Measurements from ENCODE around the gene NCOA3.

Gene NCOA3

DNA sequence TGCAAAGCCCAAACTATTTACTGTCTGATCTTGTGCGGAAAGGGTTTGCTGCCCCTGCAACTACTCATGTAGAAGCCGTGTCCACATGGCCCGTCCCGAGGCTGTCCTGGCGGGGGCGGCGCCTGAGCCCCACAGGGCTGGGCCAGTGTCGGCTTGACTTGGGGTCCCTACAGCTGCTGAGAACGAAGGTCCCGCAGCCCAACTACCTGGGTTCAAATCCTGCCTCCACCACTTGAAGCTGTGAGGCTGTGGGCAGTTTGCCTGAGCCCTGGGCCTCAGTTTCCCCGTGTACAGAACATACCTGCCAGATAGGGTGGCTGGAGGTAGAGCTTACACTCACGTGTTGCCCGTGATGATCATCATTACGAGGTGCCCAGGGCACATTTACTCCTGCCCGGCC is 172.5 kb downstream of the NCOA3 start:
- H3K27me3 ChIP-seq (replicated peaks; ENCODE audit: control insufficient read depth, insufficient read depth, low read length, poor library complexity, severe bottlenecking): no peaks in the 10 kb centered on the region
- DNase-seq: no peak
- no peaks in the 10 kb centered on the region for H3K36me3 ChIP-seq (ENCODE audit: control insufficient read depth, insufficient read depth, low read length)
- H3K9me3 ChIP-seq (ENCODE audit: control insufficient read depth, low read length): no peaks in the 10 kb centered on the region
- H3K4me3 ChIP-seq (ENCODE audit: insufficient read depth, low read depth, low read length, poor library complexity, severe bottlenecking): no peak overlapping the region
- H3K4me1 ChIP-seq (ENCODE audit: control insufficient read depth, insufficient read depth, low read length, poor library complexity, severe bottlenecking): no peaks in the 10 kb centered on the region
- H3K27ac ChIP-seq (ENCODE audit: insufficient read depth, low read length, poor library complexity, severe bottlenecking): no peak overlapping the region

DNA sequence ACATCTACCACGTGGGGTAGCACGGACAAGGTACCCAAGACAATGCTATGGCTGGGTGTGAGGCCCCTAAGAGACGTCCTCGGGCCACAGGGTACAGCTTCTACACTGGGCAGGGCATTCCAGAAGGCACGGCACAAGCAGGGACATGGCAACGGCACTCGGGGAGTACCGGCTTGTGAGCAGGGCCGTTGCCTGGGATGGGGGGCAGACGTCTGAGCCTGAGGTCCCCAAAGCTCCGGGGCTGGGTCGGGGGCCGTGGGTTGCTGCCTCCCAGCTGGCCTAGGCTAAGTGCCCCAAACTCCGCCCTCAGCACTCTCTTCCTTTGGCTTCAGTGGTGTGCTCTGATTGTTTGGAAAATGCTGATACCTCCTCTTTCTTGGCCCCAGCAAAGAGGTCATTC is 173.0 kb downstream of the NCOA3 start:
- Histone ChIP-seq H3K27me3 (replicated peaks; ENCODE audit: control insufficient read depth, insufficient read depth, low read length, poor library complexity, severe bottlenecking) (no peaks in the 10 kb centered on the region), H3K4me3 (ENCODE audit: insufficient read depth, low read depth, low read length, poor library complexity, severe bottlenecking) (no peak overlapping the region), H3K9me3 (ENCODE audit: control insufficient read depth, low read length) (no peaks in the 10 kb centered on the region), H3K27ac (ENCODE audit: insufficient read depth, low read length, poor library complexity, severe bottlenecking) (no peak overlapping the region), H3K4me1 (ENCODE audit: control insufficient read depth, insufficient read depth, low read length, poor library complexity, severe bottlenecking) (no peaks in the 10 kb centered on the region), H3K36me3 (ENCODE audit: control insufficient read depth, insufficient read depth, low read length) (no peaks in the 10 kb centered on the region)
- DNase-seq: no peak

DNA sequence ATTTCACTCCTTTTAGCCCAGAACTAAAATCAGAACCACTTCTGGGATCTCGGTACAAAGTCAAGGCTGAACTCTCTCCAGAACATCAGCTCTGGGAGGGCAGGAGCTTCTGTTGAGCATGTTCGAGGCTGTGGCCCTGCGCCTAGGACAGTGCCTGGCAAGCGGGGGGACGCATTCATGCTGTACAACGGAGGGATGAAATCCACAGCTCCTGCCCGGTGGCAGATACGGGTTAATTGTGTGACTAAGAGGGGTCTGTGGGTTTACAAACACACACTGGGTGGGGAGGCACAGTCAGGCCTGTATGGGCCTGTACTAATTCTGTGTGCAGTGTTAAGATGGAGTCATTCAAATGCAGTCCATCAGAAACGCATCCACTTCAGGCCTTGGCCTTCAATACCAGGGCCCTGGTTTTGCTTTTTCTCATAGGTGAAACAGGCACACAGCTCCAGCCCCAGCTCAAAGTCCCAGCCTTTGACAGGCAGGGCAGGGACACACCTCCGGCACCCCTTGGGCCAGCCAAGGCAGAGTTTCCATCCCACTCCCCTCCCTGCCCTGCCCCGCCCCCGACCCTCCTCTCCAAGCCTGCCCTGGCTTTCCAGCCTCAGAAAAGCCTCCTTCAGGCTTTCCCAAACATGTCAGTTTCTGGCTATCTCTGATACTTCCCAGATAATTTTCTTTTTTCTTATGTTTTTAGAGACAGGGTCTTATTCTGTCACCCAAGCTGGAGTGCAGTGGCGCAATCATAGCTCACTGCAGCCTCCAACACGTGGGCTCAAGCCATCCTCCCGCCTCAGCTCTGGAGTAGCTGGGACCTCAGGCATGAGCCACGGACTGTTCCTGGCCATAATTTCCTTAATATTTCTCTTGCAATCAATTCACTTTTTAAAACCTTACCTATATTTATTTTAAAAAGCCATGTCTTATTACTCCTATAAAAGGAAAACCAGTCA is 173.8 kb downstream of the NCOA3 start:
- no peaks in the 10 kb centered on the region for H3K27me3 ChIP-seq (replicated peaks; ENCODE audit: control insufficient read depth, insufficient read depth, low read length, poor library complexity, severe bottlenecking)
- H3K9me3 ChIP-seq (ENCODE audit: control insufficient read depth, low read length): no peaks in the 10 kb centered on the region
- no peaks in the 10 kb centered on the region for H3K36me3 ChIP-seq (ENCODE audit: control insufficient read depth, insufficient read depth, low read length)
- no peaks in the 10 kb centered on the region for H3K4me1 ChIP-seq (ENCODE audit: control insufficient read depth, insufficient read depth, low read length, poor library complexity, severe bottlenecking)
- no peak for DNase-seq
- no peak overlapping the region for H3K27ac ChIP-seq (ENCODE audit: insufficient read depth, low read length, poor library complexity, severe bottlenecking)
- H3K4me3 ChIP-seq (ENCODE audit: insufficient read depth, low read depth, low read length, poor library complexity, severe bottlenecking): no peak overlapping the region

DNA sequence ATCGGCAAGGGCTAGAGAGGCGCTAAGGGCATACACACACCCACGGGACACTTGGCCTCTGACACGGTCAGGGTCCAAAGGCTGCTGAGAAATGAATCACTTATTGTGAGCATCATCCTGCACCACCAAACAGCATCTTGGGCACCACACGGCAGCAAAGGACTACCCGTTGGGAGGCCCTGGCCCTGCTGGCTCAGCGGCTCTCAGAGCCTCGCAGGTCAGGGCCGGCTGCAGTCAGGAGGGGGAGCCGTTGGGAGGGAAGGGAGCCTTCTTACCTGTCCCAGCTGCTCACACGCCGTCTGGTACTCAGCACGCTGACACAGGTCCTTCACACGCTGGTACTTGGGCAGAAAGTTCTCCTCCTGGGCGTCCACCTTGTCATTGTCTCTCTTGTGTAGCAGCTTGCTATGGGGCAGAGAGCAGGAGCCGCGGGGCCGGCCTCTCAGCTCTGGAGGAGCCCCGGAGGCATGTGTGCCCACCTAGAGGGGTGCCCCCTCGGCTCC is 174.6 kb downstream of the NCOA3 start:
- Histone ChIP-seq H3K36me3 (ENCODE audit: control insufficient read depth, insufficient read depth, low read length) (no peaks in the 10 kb centered on the region), H3K27me3 (replicated peaks; ENCODE audit: control insufficient read depth, insufficient read depth, low read length, poor library complexity, severe bottlenecking) (no peaks in the 10 kb centered on the region), H3K4me3 (ENCODE audit: insufficient read depth, low read depth, low read length, poor library complexity, severe bottlenecking) (no peak overlapping the region), H3K4me1 (ENCODE audit: control insufficient read depth, insufficient read depth, low read length, poor library complexity, severe bottlenecking) (no peaks in the 10 kb centered on the region), H3K27ac (ENCODE audit: insufficient read depth, low read length, poor library complexity, severe bottlenecking) (no peak overlapping the region), H3K9me3 (ENCODE audit: control insufficient read depth, low read length) (no peaks in the 10 kb centered on the region)
- DNase-seq: no peak

DNA sequence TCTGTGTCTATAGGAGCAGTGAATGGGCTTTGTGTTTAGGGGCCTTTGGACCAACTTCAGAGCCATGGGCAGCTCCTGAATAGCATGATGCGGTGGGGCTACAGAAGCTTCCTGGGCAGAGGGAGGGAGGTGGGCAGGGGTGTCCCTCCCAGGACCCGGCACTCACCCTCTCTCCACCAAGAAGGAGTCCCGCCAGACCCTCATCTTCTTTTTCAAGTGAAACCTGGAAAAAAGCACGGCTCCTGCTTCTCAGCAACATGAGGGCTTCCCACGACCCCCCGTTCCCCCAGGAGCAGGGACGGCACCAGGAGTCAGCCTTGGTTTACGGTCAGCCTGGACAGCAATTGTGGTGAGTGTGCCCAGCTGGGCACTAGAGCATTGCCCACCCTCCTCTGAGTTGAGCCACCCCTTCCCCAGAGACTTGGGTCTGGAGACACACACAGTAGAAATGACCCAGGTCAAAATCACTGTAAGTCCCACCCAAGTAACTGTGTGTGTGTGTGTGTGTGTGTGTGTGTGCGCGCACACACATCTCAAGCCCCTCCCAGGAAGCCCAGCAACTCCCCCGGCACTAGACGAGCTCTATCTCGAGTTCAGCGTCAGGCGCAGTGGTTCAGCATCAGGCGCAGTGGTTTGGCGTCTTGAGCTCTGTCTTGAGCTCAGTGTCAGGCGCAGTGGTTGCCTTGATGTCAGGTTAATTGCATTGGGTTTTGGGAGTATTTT is 175.4 kb downstream of the NCOA3 start:
- H3K27ac ChIP-seq (ENCODE audit: insufficient read depth, low read length, poor library complexity, severe bottlenecking): no peak overlapping the region
- H3K9me3 ChIP-seq (ENCODE audit: control insufficient read depth, low read length): no peaks in the 10 kb centered on the region
- no peaks in the 10 kb centered on the region for H3K36me3 ChIP-seq (ENCODE audit: control insufficient read depth, insufficient read depth, low read length)
- no peak overlapping the region for H3K4me3 ChIP-seq (ENCODE audit: insufficient read depth, low read depth, low read length, poor library complexity, severe bottlenecking)
- no peaks in the 10 kb centered on the region for H3K27me3 ChIP-seq (replicated peaks; ENCODE audit: control insufficient read depth, insufficient read depth, low read length, poor library complexity, severe bottlenecking)
- no peaks in the 10 kb centered on the region for H3K4me1 ChIP-seq (ENCODE audit: control insufficient read depth, insufficient read depth, low read length, poor library complexity, severe bottlenecking)
- no peak for DNase-seq

DNA sequence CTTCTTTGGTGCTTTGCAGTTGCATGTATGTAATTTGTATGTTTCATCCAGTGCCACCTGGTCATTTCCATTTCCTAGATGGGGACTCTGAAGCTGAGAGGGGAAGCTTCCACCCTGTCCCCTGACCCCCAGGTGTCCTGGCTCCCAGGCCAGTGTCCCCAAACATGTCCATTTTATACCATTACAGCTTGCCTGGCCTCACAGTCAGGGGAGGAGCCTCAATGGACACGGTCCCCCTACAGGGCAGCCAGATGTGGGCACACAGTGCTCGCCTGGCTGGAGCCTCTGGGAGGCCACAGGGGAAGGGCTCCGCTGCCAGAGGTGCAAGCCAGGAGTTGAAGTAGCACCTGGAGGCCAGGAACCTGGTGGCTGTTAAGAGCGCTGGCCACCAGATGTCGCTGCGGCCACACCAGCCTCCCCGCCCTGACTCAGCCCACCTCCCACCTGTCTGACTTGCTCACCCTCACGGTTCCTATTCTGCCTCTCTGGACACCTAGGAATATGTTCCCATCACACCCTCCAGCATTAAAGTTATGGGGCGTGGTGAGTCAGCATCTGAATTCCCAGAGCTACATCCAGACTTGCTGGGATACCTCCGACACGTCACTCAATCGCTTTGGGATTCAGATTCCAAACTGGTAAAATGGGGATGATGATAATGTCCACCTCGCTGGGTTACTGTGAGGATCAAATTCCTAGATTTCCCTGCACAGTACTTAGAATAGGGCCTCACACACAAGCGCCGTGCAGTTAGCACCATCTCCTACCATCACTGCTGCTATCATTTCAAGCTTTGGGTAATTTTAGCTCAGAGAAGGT is 176.2 kb downstream of the NCOA3 start:
- Histone ChIP-seq H3K27me3 (replicated peaks; ENCODE audit: control insufficient read depth, insufficient read depth, low read length, poor library complexity, severe bottlenecking) (no peaks in the 10 kb centered on the region), H3K4me3 (ENCODE audit: insufficient read depth, low read depth, low read length, poor library complexity, severe bottlenecking) (no peak overlapping the region), H3K27ac (ENCODE audit: insufficient read depth, low read length, poor library complexity, severe bottlenecking) (no peak overlapping the region), H3K9me3 (ENCODE audit: control insufficient read depth, low read length) (no peaks in the 10 kb centered on the region), H3K4me1 (ENCODE audit: control insufficient read depth, insufficient read depth, low read length, poor library complexity, severe bottlenecking) (no peaks in the 10 kb centered on the region), H3K36me3 (ENCODE audit: control insufficient read depth, insufficient read depth, low read length) (no peaks in the 10 kb centered on the region)
- no peak for DNase-seq

DNA sequence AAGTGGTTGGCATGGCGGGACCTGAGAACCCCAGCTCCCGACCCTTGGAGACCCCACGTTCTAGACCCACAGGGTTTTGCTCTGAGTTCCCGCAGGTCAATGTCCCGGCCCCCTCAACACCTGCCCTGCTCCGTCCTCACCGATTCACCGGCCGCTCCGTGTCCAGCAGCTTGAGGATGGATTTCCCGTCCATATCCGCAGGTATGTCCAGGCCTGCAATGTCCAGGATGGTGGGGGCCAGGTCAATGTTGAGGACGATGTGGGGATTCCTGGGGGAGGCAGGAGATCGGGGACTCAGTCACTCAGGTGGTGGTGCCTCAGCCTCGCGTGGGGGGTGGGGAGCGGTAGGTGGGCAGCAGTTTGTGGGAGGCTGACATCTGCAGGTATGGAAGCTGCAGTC is 176.8 kb downstream of the NCOA3 start:
- Histone ChIP-seq H3K4me1 (ENCODE audit: control insufficient read depth, insufficient read depth, low read length, poor library complexity, severe bottlenecking) (no peaks in the 10 kb centered on the region), H3K27me3 (replicated peaks; ENCODE audit: control insufficient read depth, insufficient read depth, low read length, poor library complexity, severe bottlenecking) (no peaks in the 10 kb centered on the region), H3K9me3 (ENCODE audit: control insufficient read depth, low read length) (no peaks in the 10 kb centered on the region), H3K4me3 (ENCODE audit: insufficient read depth, low read depth, low read length, poor library complexity, severe bottlenecking) (no peak overlapping the region), H3K27ac (ENCODE audit: insufficient read depth, low read length, poor library complexity, severe bottlenecking) (no peak overlapping the region), H3K36me3 (ENCODE audit: control insufficient read depth, insufficient read depth, low read length) (no peaks in the 10 kb centered on the region)
- no peak for DNase-seq

DNA sequence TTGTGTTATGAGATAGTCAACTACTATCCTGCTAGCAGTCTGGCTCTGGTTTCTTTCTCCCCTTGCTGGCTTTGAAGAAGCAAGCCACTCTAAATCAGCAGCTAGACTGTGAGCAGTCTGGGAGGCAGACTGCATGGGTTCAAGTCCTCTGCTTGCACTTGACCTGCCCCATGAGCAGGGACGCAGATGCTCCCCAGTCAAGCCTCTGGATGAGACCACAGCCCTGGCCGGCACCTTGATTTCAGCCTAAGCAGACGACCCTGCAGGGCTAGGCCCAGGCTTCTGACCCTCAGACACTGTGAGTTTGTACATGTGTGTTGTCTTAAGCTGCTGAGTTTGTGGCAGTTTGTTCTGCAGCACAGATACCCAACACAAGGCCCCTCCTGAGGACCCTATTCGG is 177.8 kb downstream of the NCOA3 start:
- Histone ChIP-seq H3K9me3 (ENCODE audit: control insufficient read depth, low read length) (no peaks in the 10 kb centered on the region), H3K27me3 (replicated peaks; ENCODE audit: control insufficient read depth, insufficient read depth, low read length, poor library complexity, severe bottlenecking) (no peaks in the 10 kb centered on the region), H3K36me3 (ENCODE audit: control insufficient read depth, insufficient read depth, low read length) (no peaks in the 10 kb centered on the region), H3K27ac (ENCODE audit: insufficient read depth, low read length, poor library complexity, severe bottlenecking) (no peak overlapping the region), H3K4me1 (ENCODE audit: control insufficient read depth, insufficient read depth, low read length, poor library complexity, severe bottlenecking) (no peaks in the 10 kb centered on the region), H3K4me3 (ENCODE audit: insufficient read depth, low read depth, low read length, poor library complexity, severe bottlenecking) (no peak overlapping the region)
- no peak for DNase-seq

DNA sequence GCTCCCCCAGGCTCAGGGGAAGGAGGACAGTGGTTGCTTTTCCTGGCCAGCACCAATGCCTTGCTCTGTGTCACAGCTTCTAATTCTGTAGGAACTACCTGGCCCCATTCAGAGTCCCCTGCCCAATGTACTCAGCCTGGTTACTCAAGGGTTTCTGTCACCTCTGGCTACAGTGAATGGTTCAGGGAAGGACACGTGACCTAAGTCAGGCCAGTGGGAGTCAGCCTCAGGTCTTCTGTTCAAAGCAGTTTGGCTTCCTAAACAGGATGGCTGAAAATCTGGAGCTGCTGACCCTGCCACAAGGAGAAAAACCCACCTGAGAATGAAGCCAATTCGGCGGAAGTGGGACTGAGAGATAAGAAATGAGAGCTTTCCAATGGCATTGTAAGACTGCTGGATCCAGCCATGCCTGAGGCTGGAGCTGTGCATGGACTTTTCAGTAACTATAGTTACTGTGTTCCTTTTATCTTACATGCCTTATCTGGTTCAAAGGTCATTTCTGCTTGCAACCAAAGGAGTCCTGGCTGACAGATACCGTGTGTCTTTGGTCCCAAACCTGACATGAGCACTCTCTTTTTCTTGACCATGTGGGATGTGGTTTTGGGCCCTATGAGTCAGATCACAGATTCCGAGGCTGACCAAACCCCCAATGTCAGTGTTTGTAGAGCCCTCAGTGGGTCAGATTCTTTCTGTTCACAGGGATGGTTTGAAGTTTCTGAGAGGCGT is 179.3 kb downstream of the NCOA3 start:
- H3K36me3 ChIP-seq (ENCODE audit: control insufficient read depth, insufficient read depth, low read length): no peaks in the 10 kb centered on the region
- no peaks in the 10 kb centered on the region for H3K27me3 ChIP-seq (replicated peaks; ENCODE audit: control insufficient read depth, insufficient read depth, low read length, poor library complexity, severe bottlenecking)
- H3K9me3 ChIP-seq (ENCODE audit: control insufficient read depth, low read length): no peaks in the 10 kb centered on the region
- H3K4me1 ChIP-seq (ENCODE audit: control insufficient read depth, insufficient read depth, low read length, poor library complexity, severe bottlenecking): no peaks in the 10 kb centered on the region
- H3K4me3 ChIP-seq (ENCODE audit: insufficient read depth, low read depth, low read length, poor library complexity, severe bottlenecking): no peak overlapping the region
- no peak overlapping the region for H3K27ac ChIP-seq (ENCODE audit: insufficient read depth, low read length, poor library complexity, severe bottlenecking)
- DNase-seq: no peak
